HG03139 (cell line): ENCODE results near the gene BTBD18.

Source experiments
- ATAC-seq: cut with Tn5 transposase; IDR thresholded peaks from one replicate; pipeline ENCODE4 v1.9.1; 2021; ENCODE audit not compliant: unreplicated experiment

The BTBD18 gene

GRCh38 chr11:57751676-57752253, at the start of gene BTBD18:
Gene BTBD18 (minus strand): TSS chr11:57751819. CDS start chr11:57751188, 631 bp downstream.
- no peak for ATAC-seq

GRCh38 chr11:57801183-57801485, 49.5 kb upstream of the BTBD18 start:
- no peak for ATAC-seq

- ATAC-seq = peak; percentile 81
Observed at GRCh38 chr11:57800444-57801182, 49.0 kb upstream of the BTBD18 start.

- ATAC-seq = no peak
Observed at GRCh38 chr11:57798905-57799559, 47.4 kb upstream of the BTBD18 start.

GRCh38 chr11:57793351-57794115, 41.9 kb upstream of the BTBD18 start:
- ATAC-seq = no peak

GRCh38 chr11:57792870-57793269, 41.3 kb upstream of the BTBD18 start:
- no peak for ATAC-seq

GRCh38 chr11:57792060-57792541, 40.5 kb upstream of the BTBD18 start:
- ATAC-seq = peak; percentile 86

GRCh38 chr11:57791321-57792059, 39.9 kb upstream of the BTBD18 start:
- ATAC-seq = no peak

- ATAC-seq = no peak
Observed at GRCh38 chr11:57788703-57789088, 37.1 kb upstream of the BTBD18 start.

- no peak for ATAC-seq
Observed at GRCh38 chr11:57787920-57788702, 36.5 kb upstream of the BTBD18 start.

- ATAC-seq = no peak
Observed at GRCh38 chr11:57787006-57787604, 35.5 kb upstream of the BTBD18 start.

GRCh38 chr11:57786436-57786835, 34.8 kb upstream of the BTBD18 start:
- ATAC-seq = no peak

GRCh38 chr11:57785072-57785471, 33.5 kb upstream of the BTBD18 start:
- no peak for ATAC-seq

GRCh38 chr11:57781529-57781943, 29.9 kb upstream of the BTBD18 start:
- no peak for ATAC-seq

- no peak for ATAC-seq
Observed at GRCh38 chr11:57779276-57779675, 27.7 kb upstream of the BTBD18 start.

GRCh38 chr11:57778318-57779037, 26.9 kb upstream of the BTBD18 start:
- ATAC-seq = no peak

GRCh38 chr11:57777969-57778317, 26.3 kb upstream of the BTBD18 start:
- ATAC-seq = no peak

GRCh38 chr11:57776577-57777210, 25.1 kb upstream of the BTBD18 start:
- no peak for ATAC-seq
